Keratinocyte (primary cell): ENCODE data around the gene GOLGA5.

ENCODE experiments used
- EZH2 ChIP-seq: IDR thresholded peaks from one replicate; pipeline ENCODE4 v1.6.1; 2012; ENCODE audit warnings: inconsistent platforms, mild to moderate bottlenecking, low read length, moderate library complexity
- TF ChIP-seq, protein P1 (sequence below), 3 experiments: IDR thresholded peaks in 1 of 3; conservative IDR thresholded peaks in 1 of 3; optimal IDR thresholded peaks in 1 of 3; 2 replicates in 2 of 3; 3 replicates in 1 of 3; pipeline versions ENCODE3 to v1.5.1; 2011; ENCODE audit warnings: low read length in 3 of 3, mild to moderate bottlenecking in 3 of 3, moderate library complexity in 2 of 3, control low read depth in 1 of 3, inconsistent platforms in 1 of 3; ENCODE audit not compliant: insufficient read depth in 2 of 3; ENCODE audit errors: extremely low read depth in 1 of 3

- TF ChIP-seq, protein P1, sequence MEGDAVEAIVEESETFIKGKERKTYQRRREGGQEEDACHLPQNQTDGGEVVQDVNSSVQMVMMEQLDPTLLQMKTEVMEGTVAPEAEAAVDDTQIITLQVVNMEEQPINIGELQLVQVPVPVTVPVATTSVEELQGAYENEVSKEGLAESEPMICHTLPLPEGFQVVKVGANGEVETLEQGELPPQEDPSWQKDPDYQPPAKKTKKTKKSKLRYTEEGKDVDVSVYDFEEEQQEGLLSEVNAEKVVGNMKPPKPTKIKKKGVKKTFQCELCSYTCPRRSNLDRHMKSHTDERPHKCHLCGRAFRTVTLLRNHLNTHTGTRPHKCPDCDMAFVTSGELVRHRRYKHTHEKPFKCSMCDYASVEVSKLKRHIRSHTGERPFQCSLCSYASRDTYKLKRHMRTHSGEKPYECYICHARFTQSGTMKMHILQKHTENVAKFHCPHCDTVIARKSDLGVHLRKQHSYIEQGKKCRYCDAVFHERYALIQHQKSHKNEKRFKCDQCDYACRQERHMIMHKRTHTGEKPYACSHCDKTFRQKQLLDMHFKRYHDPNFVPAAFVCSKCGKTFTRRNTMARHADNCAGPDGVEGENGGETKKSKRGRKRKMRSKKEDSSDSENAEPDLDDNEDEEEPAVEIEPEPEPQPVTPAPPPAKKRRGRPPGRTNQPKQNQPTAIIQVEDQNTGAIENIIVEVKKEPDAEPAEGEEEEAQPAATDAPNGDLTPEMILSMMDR (optimal IDR thresholded peaks at IDR 0.05 in 1 of 3, IDR thresholded peaks at IDR 0.05 in 1 of 3, conservative IDR thresholded peaks at IDR 0.05 in 1 of 3; ENCODE audit: extremely low read depth in 1 of 3, insufficient read depth in 2 of 3, low read length in 3 of 3): no peak
- no peak for TF ChIP-seq EZH2
These were observed 66.1 kb downstream of the GOLGA5 start for GRCh38 chr14:92860049-92860840.
